Body of pancreas (tissue), 4 donors: ENCODE data around the gene TTC39C.

Experiments
- CTCF ChIP-seq, 7 experiments: fragments of 450-650 bp in 4 of 7; fragments of 200-600 bp in 3 of 7; sonication (generic) in 3 of 7; IDR thresholded peaks; one replicate each; pipeline ENCODE4 v1.5.1; 2016 to 2019; ENCODE audit warnings: antibody characterized with exemption in 7 of 7
- POLR2A ChIP-seq, 3 donors: fragments of 450-650 bp; IDR thresholded peaks; one replicate each; pipeline ENCODE4 v1.6.1; 2016; ENCODE audit warnings: antibody characterized with exemption in 3 of 3, mild to moderate bottlenecking in 2 of 3

- TF ChIP-seq CTCF (IDR thresholded peaks at IDR 0.05): no peak
- no peak for TF ChIP-seq POLR2A (IDR thresholded peaks at IDR 0.05)
Measured at GRCh38 chr18:23971666-23972230, 42.8 kb upstream of the TTC39C start.
